Stomach (tissue), 4 donors: ENCODE data around the gene WDR86.

ENCODE experiments used
- POLR2A ChIP-seq, 4 donors: fragments of 450-650 bp; IDR thresholded peaks; one replicate each; pipeline ENCODE4 v1.6.1; 2016; ENCODE audit warnings: antibody characterized with exemption in 4 of 4, control low read depth in 2 of 4, mild to moderate bottlenecking in 1 of 4, moderate library complexity in 1 of 4
- POLR2AphosphoS5 ChIP-seq, 3 donors: sonication (generic); formaldehyde crosslinking; IDR thresholded peaks; one replicate each; pipeline ENCODE4 v1.6.1; 2016; ENCODE audit warnings: antibody characterized with exemption in 3 of 3
- TF ChIP-seq, protein P1 (sequence below), 7 experiments: fragments of 450-650 bp in 4 of 7; fragments of 200-600 bp in 3 of 7; sonication (generic) in 3 of 7; IDR thresholded peaks; one replicate each; pipeline ENCODE4 v1.5.1; 2016 to 2019; ENCODE audit warnings: antibody characterized with exemption in 7 of 7, control low read depth in 2 of 7, mild to moderate bottlenecking in 1 of 7

DNA sequence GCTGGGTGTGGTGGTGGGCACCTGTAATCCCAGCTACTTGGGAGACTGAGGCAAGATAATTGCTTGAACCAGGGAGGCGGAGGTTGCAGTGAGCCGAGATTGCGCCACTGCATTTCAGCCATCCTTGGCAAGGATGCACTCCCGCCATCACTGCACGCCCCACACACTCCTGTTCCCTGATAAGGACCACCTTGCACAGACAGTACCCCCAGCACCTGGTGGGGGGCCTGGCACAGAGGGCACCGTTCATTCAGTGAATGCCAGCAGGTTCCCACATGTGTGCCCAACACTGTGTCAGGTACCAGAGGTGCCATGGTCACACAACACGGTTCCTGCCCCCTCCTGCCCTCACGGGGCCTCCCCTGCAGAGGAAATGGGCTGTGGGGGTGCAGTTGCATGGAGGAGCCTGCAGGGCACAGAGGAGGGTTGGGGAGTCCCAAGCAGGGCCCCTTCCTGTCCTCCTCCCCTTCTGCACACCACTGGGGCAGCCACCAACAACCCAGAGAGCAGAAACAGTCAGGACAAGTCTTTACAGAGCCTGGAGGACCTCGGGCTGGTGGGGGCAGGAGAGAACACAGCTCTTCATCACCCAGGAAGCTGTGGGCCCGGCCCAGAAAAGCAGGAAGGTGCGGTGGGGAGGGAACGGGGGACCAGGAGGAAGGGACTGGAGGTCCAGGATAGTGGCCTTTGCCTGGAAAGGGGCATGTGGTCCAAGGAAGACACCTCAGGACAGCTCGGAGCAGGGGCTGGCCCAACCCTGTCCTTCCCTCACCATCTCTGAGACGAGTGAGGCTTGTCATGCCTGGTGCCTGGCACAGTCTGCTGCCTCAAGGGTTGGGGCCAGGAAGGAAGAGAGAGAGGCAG, 23.1 kb upstream of the WDR86 start:
- TF ChIP-seq POLR2AphosphoS5 (IDR thresholded peaks at IDR 0.05), result no peak
- TF ChIP-seq, protein P1, sequence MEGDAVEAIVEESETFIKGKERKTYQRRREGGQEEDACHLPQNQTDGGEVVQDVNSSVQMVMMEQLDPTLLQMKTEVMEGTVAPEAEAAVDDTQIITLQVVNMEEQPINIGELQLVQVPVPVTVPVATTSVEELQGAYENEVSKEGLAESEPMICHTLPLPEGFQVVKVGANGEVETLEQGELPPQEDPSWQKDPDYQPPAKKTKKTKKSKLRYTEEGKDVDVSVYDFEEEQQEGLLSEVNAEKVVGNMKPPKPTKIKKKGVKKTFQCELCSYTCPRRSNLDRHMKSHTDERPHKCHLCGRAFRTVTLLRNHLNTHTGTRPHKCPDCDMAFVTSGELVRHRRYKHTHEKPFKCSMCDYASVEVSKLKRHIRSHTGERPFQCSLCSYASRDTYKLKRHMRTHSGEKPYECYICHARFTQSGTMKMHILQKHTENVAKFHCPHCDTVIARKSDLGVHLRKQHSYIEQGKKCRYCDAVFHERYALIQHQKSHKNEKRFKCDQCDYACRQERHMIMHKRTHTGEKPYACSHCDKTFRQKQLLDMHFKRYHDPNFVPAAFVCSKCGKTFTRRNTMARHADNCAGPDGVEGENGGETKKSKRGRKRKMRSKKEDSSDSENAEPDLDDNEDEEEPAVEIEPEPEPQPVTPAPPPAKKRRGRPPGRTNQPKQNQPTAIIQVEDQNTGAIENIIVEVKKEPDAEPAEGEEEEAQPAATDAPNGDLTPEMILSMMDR (IDR thresholded peaks at IDR 0.05), result peak in 1 of 7 experiments; percentile 6
- TF ChIP-seq POLR2A (IDR thresholded peaks at IDR 0.05), result no peak
